SU-DHL-6 (cell line): Measurements from ENCODE around the gene C1GALT1C1L.

ENCODE experiments used
- H2AFZ ChIP-seq: fragments of 200-600 bp; sonication (generic); 2 replicates; pipeline ENCODE4 v1.6.1; 2014; ENCODE audit warnings: low read depth, mild to moderate bottlenecking, moderate library complexity, mixed read lengths, antibody characterized with exemption, low read length; ENCODE audit not compliant: severe bottlenecking
- H3F3A ChIP-seq: fragments of 200-600 bp; shearing (Covaris generic); 2 replicates; pipeline ENCODE4 v1.6.0; 2016; ENCODE audit warnings: antibody characterized with exemption, mild to moderate bottlenecking; ENCODE audit not compliant: insufficient read depth
- H3K27ac ChIP-seq: fragments of 200-600 bp; sonication (generic); 2 replicates; pipeline ENCODE4 v1.5.1; 2016; ENCODE audit warnings: low read depth, mild to moderate bottlenecking, low read length, moderate library complexity, mixed read lengths
- H3K27me3 ChIP-seq: fragments of 200-600 bp; sonication (generic), shearing (Covaris generic); 2 replicates; pipeline ENCODE4 v1.6.0; 2014; ENCODE audit warnings: mild to moderate bottlenecking, low read length
- H3K36me3 ChIP-seq: fragments of 200-600 bp; sonication (generic); 2 replicates; pipeline ENCODE4 v1.6.1; 2014; ENCODE audit warnings: mild to moderate bottlenecking, low read length, mixed read lengths
- H3K4me2 ChIP-seq: fragments of 300-600, 200-600 bp; shearing (Covaris generic), sonication (generic); 2 replicates; pipeline ENCODE4 v1.6.0; 2014; ENCODE audit warnings: low read length, low read depth, mild to moderate bottlenecking; ENCODE audit not compliant: poor library complexity, severe bottlenecking
- H3K4me3 ChIP-seq: fragments of 200-600 bp; sonication (generic); 2 replicates; pipeline ENCODE4 v1.5.1; 2014; ENCODE audit warnings: antibody characterized with exemption, low read length, mild to moderate bottlenecking, mixed read lengths; ENCODE audit not compliant: insufficient read depth, poor library complexity, severe bottlenecking
- H3K79me2 ChIP-seq: fragments of 200-600 bp; sonication (generic); 2 replicates; pipeline ENCODE4 v1.6.1; 2014; ENCODE audit warnings: mild to moderate bottlenecking, low read length, moderate library complexity; ENCODE audit not compliant: insufficient read depth
- H3K9ac ChIP-seq: fragments of 200-600 bp; sonication (generic); 2 replicates; pipeline ENCODE4 v1.7.0; 2014; ENCODE audit warnings: mild to moderate bottlenecking, low read length
- H3K9me2 ChIP-seq: fragments of 200-600 bp; sonication (generic); replicated peaks from 2 replicates; pipeline ENCODE4 v1.6.1; 2014; ENCODE audit warnings: low read length; ENCODE audit not compliant: insufficient read depth
- H3K9me3 ChIP-seq: fragments of 200-600 bp; sonication (generic); 2 replicates; pipeline ENCODE4 v1.6.1; 2014; ENCODE audit warnings: low read length, mixed read lengths; ENCODE audit not compliant: insufficient read depth
- H4K20me1 ChIP-seq: fragments of 200-600 bp; sonication (generic); 2 replicates; pipeline ENCODE4 v1.6.1; 2014; ENCODE audit warnings: low read depth, mild to moderate bottlenecking, antibody characterized with exemption, low read length, moderate library complexity, mixed read lengths
- EZH2phosphoT487 ChIP-seq: fragments of 200-600 bp; sonication (generic), shearing (Covaris generic); conservative IDR thresholded peaks from 2 replicates; pipeline ENCODE4 v1.6.1; 2018; ENCODE audit warnings: mild to moderate bottlenecking, antibody characterized with exemption, low read length, moderate library complexity, mixed read lengths
- TF ChIP-seq, protein P1 (sequence below): fragments of 200-600 bp; sonication (generic); IDR thresholded peaks from one replicate; pipeline ENCODE4 v1.5.1; 2017; ENCODE audit warnings: antibody characterized with exemption, mild to moderate bottlenecking, low read length, moderate library complexity; ENCODE audit not compliant: insufficient read depth, poor library complexity, severe bottlenecking

C1GALT1C1L gene

DNA sequence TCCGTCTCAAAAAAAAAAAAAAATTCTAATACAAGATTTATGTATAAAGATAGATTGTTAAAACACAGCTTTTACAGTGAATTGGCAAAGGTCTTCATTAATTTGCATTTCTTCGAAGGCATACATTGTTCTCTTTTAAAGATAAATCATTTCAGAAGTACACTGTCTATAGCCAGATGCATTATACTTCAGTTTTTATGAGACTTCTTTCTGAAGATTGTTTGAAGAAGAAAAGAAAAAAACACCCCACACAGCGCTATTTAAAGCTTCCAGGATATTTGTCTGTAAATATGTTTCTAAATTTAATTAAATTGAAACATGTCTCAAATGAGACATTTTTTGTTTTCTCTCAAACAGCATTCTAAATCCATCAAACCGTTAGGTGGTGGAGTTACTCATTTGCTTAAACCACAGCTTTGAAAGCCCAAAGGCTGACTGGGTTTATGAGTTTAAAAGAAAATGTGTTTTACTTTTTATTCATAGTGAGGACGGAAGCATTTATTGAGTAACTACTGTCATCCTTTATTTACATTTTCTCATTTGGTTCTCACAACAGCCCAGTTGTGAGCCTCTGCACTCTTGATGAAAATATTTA lies 42.4 kb upstream of the C1GALT1C1L start:
- Histone ChIP-seq H3K4me3 (no peak overlapping the region), H3K36me3 (no peaks in the 10 kb centered on the region), H3F3A (no peaks in the 10 kb centered on the region), H3K9ac (no peak overlapping the region), H3K27me3 (no peaks in the 10 kb centered on the region), H3K9me3 (no peaks in the 10 kb centered on the region), H3K79me2 (no peaks in the 10 kb centered on the region), H3K27ac (no peak overlapping the region), H4K20me1 (no peaks in the 10 kb centered on the region), H3K4me2 (peak overlapping the region; percentile 4), H3K9me2 (no peaks in the 10 kb centered on the region), H2AFZ (no peak overlapping the region)
- TF ChIP-seq, protein P1, sequence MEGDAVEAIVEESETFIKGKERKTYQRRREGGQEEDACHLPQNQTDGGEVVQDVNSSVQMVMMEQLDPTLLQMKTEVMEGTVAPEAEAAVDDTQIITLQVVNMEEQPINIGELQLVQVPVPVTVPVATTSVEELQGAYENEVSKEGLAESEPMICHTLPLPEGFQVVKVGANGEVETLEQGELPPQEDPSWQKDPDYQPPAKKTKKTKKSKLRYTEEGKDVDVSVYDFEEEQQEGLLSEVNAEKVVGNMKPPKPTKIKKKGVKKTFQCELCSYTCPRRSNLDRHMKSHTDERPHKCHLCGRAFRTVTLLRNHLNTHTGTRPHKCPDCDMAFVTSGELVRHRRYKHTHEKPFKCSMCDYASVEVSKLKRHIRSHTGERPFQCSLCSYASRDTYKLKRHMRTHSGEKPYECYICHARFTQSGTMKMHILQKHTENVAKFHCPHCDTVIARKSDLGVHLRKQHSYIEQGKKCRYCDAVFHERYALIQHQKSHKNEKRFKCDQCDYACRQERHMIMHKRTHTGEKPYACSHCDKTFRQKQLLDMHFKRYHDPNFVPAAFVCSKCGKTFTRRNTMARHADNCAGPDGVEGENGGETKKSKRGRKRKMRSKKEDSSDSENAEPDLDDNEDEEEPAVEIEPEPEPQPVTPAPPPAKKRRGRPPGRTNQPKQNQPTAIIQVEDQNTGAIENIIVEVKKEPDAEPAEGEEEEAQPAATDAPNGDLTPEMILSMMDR: no peak
- no peak for TF ChIP-seq EZH2phosphoT487

DNA sequence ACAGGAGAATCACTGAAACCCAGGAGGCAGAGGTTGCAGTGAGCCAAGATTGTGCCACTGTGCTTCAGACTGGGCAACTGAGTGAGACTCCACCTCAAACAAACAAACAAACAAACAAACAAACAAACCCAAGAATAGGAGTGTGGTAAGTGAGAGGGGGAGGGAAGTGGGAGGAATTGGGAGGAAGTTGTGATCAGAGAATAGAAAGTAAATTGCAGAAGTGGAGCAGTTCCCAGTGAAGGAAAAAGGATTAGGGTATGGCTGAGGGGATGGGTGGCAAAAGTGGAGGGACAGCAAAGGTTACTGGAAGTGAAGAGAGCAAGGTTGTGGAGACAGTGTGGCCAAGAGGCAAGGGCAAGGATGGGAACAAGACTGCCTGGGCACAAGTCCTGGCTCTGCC lies 41.1 kb upstream of the C1GALT1C1L start:
- no peaks in the 10 kb centered on the region for H3K36me3 ChIP-seq
- H2AFZ ChIP-seq: no peak overlapping the region
- no peaks in the 10 kb centered on the region for H3K9me3 ChIP-seq
- H3K9me2 ChIP-seq: no peaks in the 10 kb centered on the region
- H3F3A ChIP-seq: no peaks in the 10 kb centered on the region
- H3K4me2 ChIP-seq: no peak overlapping the region
- H3K27ac ChIP-seq: no peak overlapping the region
- no peak overlapping the region for H3K4me3 ChIP-seq
- no peak overlapping the region for H3K9ac ChIP-seq
- TF ChIP-seq EZH2phosphoT487: no peak
- TF ChIP-seq, protein P1: no peak
- no peaks in the 10 kb centered on the region for H3K79me2 ChIP-seq
- H4K20me1 ChIP-seq: no peaks in the 10 kb centered on the region
- H3K27me3 ChIP-seq: no peaks in the 10 kb centered on the region

DNA sequence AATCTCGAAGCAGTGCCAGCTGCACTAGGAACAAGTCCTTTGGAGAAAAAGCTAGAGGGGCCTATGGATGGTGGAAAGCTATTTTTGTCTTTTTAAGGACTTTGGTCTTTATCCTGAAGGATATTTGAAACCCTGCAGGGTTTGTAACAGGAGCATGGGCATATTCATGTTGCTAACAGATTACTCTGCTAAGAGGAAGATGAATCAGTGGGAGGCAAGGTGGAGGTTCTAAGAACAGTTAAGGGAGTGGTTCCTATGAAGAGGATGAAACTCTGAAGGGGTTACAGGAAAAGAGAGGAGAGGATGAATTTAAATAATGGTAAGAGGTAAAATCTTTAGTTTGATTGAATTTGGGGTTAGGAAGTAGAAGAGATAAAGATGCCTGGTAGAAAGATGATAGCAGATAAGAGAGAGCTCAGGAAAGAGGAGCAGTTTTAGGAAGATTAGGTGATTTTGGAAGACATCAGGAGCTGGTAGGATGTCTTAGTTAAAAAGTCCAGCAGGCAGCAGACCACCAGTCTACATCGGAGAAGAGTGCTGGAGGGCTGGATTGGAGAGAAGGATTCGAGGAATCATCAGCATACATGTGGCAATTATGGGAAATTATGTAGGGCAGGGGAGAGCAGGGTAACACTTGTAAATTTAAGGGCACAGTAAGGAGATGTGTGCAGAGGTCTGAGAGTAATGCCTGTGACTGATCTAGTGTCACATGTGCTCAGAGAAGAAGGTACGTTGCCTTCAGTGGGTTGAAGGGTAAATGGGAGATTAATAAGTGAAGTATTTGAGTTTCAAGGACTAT lies 39.3 kb upstream of the C1GALT1C1L start:
- Histone ChIP-seq H3K36me3 (no peaks in the 10 kb centered on the region), H3K79me2 (no peaks in the 10 kb centered on the region), H3K9me2 (no peaks in the 10 kb centered on the region), H3F3A (no peaks in the 10 kb centered on the region), H4K20me1 (no peaks in the 10 kb centered on the region), H3K9ac (no peak overlapping the region), H2AFZ (no peak overlapping the region), H3K27me3 (no peaks in the 10 kb centered on the region), H3K9me3 (no peaks in the 10 kb centered on the region), H3K4me2 (no peak overlapping the region), H3K27ac (no peak overlapping the region), H3K4me3 (no peak overlapping the region)
- TF ChIP-seq EZH2phosphoT487: no peak
- TF ChIP-seq, protein P1: no peak
